Urothelium cell line (cell line): ENCODE data around the gene AAK1.
A peak's percentile ranks its signal among the peaks of the same experiment; 100 is the strongest.
"Not testable (repeated sequence)": the region's sequence is repeated elsewhere in the genome, so short reads cannot be mapped to it uniquely, and the experiment has no call there.

ENCODE experiments used
- DNase-seq: peaks from one replicate; pipeline ENCODE4 v3.0.0; 2011; ENCODE audit warnings: low spot score, mixed read lengths
- FAIRE-seq: peaks from 2 replicates; lab custom pipeline; 2011; peaks lifted over from hg19 to GRCh38; lab: Jason Lieb, UNC

The AAK1 gene

GRCh38 chr2:69464575-69464974, 179.0 kb downstream of the AAK1 start:
- no peak for FAIRE-seq

GRCh38 chr2:69462780-69463179, 180.8 kb downstream of the AAK1 start:
- no peak for DNase-seq
- no peak for FAIRE-seq

More at GRCh38 chr2:69464575-69464974, 179.0 kb downstream of the AAK1 start:
- no peak for DNase-seq

DNA sequence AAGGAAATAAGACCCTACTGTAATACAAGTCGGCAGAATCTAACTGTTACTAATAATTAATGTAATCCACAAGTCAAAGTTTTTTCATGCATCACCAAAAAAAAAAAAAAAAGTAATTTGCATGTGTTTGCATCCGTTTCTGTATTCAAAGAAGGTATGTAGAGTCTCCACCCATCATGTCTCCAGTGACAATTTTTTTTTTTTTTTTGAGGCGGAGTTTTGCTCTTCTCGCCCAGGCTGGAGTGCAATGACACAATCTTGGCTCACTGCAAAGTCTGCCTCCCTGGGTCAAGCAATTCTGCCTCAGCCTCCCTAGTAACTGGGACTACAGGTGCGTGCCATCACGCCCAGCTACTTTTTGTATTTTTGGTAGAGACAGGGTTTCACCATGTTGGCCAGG, 182.1 kb downstream of the AAK1 start:
- no peak for DNase-seq
- FAIRE-seq: no peak

DNA sequence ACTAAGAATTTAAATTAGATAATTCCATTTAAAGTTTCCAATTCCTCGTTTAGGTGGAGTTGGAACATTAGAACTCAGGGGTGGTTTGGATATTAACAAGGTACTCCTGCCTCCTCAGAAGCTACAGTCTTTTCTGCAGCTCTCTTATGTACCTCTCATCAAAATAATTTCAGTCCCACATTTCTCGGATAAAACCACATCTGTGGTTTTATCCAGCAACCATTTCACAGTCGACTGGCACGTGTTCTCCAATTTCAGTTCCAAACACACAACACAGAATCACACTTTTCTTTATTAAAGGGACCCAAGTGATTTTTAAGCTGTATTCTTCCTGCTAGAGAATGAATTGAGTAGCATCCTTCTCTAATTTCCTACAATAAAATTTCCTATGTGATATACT, 183.6 kb downstream of the AAK1 start:
- DNase-seq (no peak), FAIRE-seq (no peak)

DNA sequence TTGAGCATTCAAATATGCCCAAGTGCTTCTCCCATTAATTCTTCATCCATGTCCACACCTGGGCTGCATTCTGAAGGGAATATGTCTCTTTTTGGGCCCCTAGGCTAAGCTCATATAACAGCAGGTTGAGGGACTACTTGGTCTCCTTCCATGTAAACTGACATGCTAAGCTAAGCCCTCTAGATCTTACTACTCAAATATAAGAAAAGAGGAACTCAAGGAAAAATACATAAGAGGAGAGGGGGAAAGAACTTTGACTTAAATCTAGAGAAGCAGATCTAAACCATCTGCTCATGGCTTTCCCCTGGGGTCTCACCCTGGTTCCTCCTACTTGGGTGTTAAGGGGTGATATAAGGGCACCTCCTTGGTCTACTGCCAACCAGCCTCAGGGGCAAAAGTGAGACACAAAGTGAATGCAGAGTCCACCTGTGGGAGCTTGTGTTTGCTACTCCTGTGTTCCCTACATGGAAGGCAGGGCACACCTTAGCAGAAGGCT, 186.5 kb downstream of the AAK1 start:
- DNase-seq: no peak
- FAIRE-seq: no peak

- DNase-seq (no peak), FAIRE-seq (no peak)
These were observed 187.4 kb downstream of the AAK1 start for GRCh38 chr2:69456154-69456553.

GRCh38 chr2:69454976-69455375, 188.6 kb downstream of the AAK1 start:
- no peak for FAIRE-seq
- no peak for DNase-seq

DNA sequence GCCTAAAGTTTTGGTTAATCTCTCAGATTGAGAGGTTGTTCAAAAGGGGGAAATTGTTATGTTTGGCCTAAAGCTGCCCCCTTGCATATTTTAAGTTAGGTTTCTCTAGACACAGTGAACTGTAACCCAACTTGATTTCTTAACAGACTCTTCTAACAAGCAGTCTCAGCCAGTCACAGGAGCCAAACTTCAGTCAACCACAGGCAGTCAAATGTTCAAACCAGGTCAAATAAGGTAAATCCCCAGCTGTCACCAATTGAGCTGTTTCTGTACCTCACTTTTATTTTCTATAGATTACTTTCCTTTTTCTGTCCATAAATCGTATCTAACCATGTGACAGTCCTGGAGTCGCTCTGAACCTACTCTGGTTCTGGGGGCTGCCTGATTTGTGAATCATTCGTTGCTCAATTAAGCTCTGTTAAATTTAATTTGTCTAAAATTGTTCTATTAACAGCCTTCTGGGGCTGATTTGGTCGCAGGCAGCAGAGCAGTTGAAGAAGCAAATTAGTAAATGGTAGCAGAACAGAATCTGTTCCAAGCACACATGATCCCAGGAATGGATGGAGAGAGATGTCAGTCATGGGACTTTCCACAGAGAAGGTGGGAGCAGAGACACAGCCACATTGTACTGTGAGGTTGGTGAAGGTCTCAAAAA, 189.9 kb downstream of the AAK1 start:
- FAIRE-seq (no peak), DNase-seq (no peak)

- DNase-seq (no peak), FAIRE-seq (no peak)
These were observed 190.9 kb downstream of the AAK1 start for GRCh38 chr2:69452687-69453086.

- no peak for FAIRE-seq
- DNase-seq: no peak
These were observed 192.7 kb downstream of the AAK1 start for GRCh38 chr2:69450735-69451416.

DNA sequence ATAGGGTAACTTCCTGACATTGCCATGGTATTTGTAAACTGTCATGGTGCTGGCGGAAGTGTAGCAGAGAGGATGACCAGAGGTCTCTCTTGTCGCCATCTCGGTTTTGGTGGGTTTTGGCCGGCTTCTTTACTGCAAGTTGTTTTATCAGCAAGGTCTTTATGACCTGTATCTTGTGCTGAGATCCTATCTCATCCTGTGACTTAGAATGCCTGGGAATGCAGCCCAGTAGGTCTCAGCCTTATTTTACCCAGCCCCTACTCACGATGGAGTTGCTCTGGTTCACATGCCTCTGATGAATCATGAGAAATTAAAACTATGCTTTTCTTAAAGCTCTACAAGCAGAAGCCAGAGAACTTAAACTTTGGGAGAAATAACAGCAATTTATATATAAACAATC, 193.6 kb downstream of the AAK1 start:
- DNase-seq (no peak), FAIRE-seq (no peak)

DNA sequence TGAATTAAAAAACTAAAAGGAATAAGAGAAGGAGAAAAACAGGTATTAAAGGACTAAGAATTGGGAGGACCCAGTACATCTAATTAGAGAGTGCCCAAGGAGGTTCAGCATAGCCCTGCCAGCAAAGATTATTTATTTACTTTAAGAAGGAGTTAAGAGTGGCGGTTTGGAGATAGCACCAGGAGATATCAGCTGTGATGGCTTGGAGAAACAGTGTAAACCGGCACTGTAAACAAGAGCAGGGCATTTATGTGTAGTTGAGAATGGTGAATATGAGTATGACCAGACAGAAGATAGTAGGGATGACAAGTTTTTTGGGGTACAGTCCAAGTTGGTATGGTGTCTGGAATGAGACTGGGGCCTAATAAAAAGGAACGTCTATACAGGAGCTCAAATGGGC, 199.9 kb downstream of the AAK1 start:
- DNase-seq, FAIRE-seq: not testable (repeated sequence)

- DNase-seq, FAIRE-seq: not testable (repeated sequence)
These were observed 204.0 kb downstream of the AAK1 start for GRCh38 chr2:69439499-69439898.

DNA sequence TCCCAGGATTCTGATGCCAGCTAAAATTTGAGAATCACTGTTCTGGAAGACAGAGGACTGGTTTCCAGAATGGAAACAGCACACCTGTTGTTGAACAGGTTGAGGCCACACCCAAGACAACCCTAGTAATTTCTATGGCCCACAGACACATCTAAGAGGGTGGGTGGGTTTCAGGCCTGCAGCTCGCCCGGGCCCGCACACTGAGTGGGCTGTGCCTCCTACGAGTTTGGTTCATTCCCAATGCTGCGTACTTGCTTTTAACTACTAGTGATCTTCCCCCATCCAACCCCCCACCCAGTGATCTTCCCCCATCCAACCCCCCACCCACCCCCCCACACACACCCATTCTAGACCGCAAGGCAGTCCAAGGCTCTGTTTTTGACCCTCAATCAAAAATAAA, 205.0 kb downstream of the AAK1 start:
- no peak for DNase-seq
- no peak for FAIRE-seq

GRCh38 chr2:69437751-69438154, 205.8 kb downstream of the AAK1 start:
- no peak for FAIRE-seq
- no peak for DNase-seq

- FAIRE-seq (peak; percentile 78), DNase-seq (peak; percentile 100)
These were observed 206.4 kb downstream of the AAK1 start, which contains the start of gene NFU1 for GRCh38 chr2:69436938-69437750. Gene NFU1, minus strand, starts transcription at chr2:69437435. Its CDS starts 13 bp downstream, at chr2:69437422.

- FAIRE-seq: no peak
- no peak for DNase-seq
These were observed 207.0 kb downstream of the AAK1 start for GRCh38 chr2:69436596-69436937.

DNA sequence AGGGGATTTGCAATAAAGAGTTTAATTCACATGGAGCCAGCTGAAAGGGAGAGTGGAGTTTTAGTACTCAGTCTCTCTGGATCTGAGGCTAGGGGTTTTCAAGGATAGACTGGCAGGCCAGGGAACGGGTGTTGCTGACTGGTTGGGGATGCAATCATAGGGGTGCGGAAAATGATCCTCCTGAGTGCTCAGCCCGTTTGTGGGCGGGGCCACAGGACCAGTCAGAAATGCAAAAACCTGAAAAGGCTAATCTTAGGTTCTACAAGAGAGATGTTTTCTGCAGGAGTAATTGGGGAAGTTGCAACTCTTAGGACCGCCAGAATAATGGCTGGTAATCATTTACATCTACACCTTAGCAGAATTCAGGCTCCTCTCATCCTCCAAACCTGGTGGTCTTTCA, 208.8 kb downstream of the AAK1 start:
- no peak for DNase-seq
- no peak for FAIRE-seq

GRCh38 chr2:69429491-69430183, 213.9 kb downstream of the AAK1 start:
- DNase-seq: no peak
- FAIRE-seq: no peak

DNA sequence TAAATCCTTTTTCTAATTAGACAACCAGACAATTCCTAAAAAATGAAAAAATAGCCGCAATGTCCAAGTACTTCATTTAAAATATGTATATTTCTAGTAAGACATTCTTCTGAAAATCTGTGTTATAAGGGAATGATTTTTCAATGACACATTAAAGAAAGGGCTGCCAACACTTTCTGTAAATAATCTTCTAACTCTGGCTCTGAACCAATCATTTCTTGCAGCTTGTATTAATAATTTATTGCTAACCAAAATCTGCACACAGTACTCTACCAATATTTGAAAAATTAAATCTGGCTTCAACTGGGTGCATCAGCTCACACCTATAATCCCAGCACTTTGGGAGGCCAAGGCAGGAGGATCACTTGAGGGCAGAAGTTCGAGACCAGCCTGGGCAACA, 214.6 kb downstream of the AAK1 start:
- DNase-seq: no peak
- no peak for FAIRE-seq

- DNase-seq (no peak), FAIRE-seq (no peak)
These were observed 219.1 kb downstream of the AAK1 start for GRCh38 chr2:69424419-69424818.
